Measurements from ENCODE around the gene PATE1.

PATE1 gene

DNA sequence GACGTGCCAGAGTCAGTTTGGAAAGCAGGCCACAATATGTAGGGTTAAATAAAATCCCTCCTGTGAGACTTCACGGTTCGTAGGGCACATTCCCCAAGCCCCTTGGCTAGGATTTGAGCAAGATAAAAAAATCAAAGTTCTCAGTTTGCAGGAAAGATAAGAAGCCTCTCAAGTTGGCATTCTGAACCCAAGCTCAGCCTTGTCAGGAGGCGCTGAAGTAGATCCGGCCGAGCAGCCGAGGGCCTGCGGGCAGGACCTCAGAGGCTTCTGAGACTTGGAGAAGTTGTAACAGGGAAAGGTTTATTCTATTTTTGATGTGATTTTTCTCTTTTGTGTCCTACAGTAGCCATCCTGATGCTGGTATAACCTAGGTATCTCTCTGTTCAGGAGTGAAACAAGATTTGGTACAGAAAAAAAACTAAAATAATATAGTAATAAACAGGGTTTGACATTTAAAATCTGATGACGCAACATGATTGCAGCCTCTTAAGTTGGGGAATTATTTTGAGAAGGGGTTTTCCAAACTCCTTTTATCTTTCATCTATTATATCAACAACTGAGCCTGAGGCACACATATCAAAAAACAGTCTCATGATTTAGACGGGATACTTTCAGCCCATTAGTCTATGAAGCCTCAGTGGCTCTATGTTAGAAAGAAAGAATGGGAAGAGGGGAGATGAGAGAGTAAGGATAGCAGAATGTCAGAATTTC is 22.4 kb downstream of the PATE1 start:
- H3K4me3 ChIP-seq (ENCODE audit: low read depth, low read length): no peak overlapping the region
- no peak for DNase-seq (ENCODE audit: low read depth)
- TF ChIP-seq, protein P1, sequence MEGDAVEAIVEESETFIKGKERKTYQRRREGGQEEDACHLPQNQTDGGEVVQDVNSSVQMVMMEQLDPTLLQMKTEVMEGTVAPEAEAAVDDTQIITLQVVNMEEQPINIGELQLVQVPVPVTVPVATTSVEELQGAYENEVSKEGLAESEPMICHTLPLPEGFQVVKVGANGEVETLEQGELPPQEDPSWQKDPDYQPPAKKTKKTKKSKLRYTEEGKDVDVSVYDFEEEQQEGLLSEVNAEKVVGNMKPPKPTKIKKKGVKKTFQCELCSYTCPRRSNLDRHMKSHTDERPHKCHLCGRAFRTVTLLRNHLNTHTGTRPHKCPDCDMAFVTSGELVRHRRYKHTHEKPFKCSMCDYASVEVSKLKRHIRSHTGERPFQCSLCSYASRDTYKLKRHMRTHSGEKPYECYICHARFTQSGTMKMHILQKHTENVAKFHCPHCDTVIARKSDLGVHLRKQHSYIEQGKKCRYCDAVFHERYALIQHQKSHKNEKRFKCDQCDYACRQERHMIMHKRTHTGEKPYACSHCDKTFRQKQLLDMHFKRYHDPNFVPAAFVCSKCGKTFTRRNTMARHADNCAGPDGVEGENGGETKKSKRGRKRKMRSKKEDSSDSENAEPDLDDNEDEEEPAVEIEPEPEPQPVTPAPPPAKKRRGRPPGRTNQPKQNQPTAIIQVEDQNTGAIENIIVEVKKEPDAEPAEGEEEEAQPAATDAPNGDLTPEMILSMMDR (IDR thresholded peaks at IDR 0.05; ENCODE audit: insufficient read depth, low read depth, low read length, missing control alignments): no peak

GRCh38 chr11:125770583-125770982 is 24.5 kb downstream of the PATE1 start:
- TF ChIP-seq, protein P1 (IDR thresholded peaks at IDR 0.05; ENCODE audit: insufficient read depth, low read depth, low read length, missing control alignments): no peak
- no peak for DNase-seq (ENCODE audit: low read depth)
- H3K4me3 ChIP-seq (ENCODE audit: low read depth, low read length): no peak overlapping the region

DNA sequence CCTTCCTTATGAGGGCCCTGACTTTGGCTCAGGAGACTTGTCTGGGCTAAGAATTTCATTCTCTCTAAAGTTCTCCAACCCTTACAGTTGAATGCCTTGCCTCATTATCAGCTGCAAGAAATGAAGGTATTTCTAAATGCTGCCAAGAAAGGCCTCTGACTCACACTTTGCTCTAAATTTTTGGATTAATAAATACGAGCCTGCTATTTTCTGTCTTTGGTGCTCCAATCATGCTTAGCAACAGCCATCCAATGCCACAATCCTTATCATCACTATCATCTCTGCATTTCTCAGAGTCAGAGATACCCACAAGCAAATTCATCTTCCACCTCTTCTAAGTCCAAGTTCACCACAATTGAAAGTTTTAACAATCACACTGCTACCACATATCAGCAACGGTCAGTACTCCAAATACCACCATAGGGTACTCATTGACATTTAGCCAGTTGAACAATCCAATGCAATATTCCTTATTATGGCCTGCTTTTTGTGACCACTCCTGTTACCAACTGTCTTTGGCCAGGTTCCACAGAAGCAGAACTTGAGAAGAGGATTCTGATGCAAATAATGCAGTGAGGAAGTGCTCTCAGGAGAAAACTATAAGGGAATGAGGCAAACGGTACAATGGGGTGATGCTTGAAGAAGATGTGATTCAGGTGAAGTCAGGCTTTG is 26.9 kb downstream of the PATE1 start:
- no peak overlapping the region for H3K4me3 ChIP-seq (ENCODE audit: low read depth, low read length)
- no peak for DNase-seq (ENCODE audit: low read depth)
- TF ChIP-seq, protein P1 (IDR thresholded peaks at IDR 0.05; ENCODE audit: insufficient read depth, low read depth, low read length, missing control alignments): no peak

DNA sequence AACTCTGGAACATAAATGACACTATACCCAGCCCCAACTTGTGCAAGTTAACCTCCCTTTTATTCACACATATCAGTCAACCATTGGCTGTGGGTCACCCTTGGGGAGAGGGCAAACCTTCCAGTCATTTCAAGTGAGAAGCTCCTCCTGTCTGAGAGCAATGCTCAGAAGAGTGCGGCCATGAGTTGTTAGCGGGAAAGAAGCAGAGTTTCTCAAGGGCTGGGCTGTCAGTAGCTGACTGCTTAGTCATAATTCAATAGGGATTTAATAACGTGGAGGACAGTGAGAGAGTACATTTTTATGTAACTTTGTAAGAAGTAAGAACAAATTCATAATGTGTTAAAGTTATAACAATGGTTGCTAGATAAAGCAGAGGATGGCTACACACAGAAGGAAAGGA is 27.4 kb downstream of the PATE1 start:
- no peak overlapping the region for H3K4me3 ChIP-seq (ENCODE audit: low read depth, low read length)
- TF ChIP-seq, protein P1 (IDR thresholded peaks at IDR 0.05; ENCODE audit: insufficient read depth, low read depth, low read length, missing control alignments): no peak
- DNase-seq (ENCODE audit: low read depth): no peak

GRCh38 chr11:125777309-125777708 is 31.2 kb downstream of the PATE1 start:
- no peak overlapping the region for H3K4me3 ChIP-seq (ENCODE audit: low read depth, low read length)

GRCh38 chr11:125778728-125779127 is 32.6 kb downstream of the PATE1 start, which contains the start of gene PATE2:
Gene PATE2, minus strand, starts transcription at chr11:125778828. Its CDS starts 55 bp downstream, at chr11:125778773.
- TF ChIP-seq, protein P1 (IDR thresholded peaks at IDR 0.05; ENCODE audit: insufficient read depth, low read depth, low read length, missing control alignments): no peak
- H3K4me3 ChIP-seq (ENCODE audit: low read depth, low read length): no peak within 1 kb of the TSS

More at GRCh38 chr11:125777309-125777708, 31.2 kb downstream of the PATE1 start:
- TF ChIP-seq, protein P1 (IDR thresholded peaks at IDR 0.05; ENCODE audit: insufficient read depth, low read depth, low read length, missing control alignments): no peak
- DNase-seq (ENCODE audit: low read depth): no peak

More at GRCh38 chr11:125778728-125779127, 32.6 kb downstream of the PATE1 start, which contains the start of gene PATE2:
- DNase-seq (ENCODE audit: low read depth): no peak
